DND-41 (cell line): ENCODE results near the gene L3MBTL2.

ENCODE experiments used
- CTCF ChIP-seq: IDR thresholded peaks from 2 replicates; pipeline ENCODE4 v1.5.1; 2012; ENCODE audit warnings: borderline replicate concordance, low read length, moderate library complexity, mild to moderate bottlenecking; ENCODE audit not compliant: poor library complexity, severe bottlenecking; ENCODE audit errors: extremely low read depth
- EZH2 ChIP-seq: IDR thresholded peaks from 3 replicates; pipeline ENCODE4 v1.6.1; 2012; ENCODE audit warnings: borderline replicate concordance, low read depth, mild to moderate bottlenecking, moderate library complexity, low read length, inconsistent platforms; ENCODE audit not compliant: severe bottlenecking

GRCh38 chr22:41181349-41182241 is 23.5 kb upstream of the L3MBTL2 start:
- no peak for TF ChIP-seq CTCF
- TF ChIP-seq EZH2 = no peak
